Stimulated activated CD8-positive, alpha-beta memory T cell treated with anti-CD3 and anti-CD28 coated beads, Interleukin-12 subunit alpha, Interleukin-12 subunit beta, amount 100 ng/mL, for 1 hour (primary cell): ENCODE data around the gene GFOD1.
"Not testable (repeated sequence)": the region's sequence is repeated elsewhere in the genome, so short reads cannot be mapped to it uniquely, and the experiment has no call there.

Experiments
- DNase-seq: peaks from one replicate; pipeline ENCODE4 v3.0.0-alpha.2; 2020; ENCODE audit warnings: low read depth

GFOD1 gene

DNA sequence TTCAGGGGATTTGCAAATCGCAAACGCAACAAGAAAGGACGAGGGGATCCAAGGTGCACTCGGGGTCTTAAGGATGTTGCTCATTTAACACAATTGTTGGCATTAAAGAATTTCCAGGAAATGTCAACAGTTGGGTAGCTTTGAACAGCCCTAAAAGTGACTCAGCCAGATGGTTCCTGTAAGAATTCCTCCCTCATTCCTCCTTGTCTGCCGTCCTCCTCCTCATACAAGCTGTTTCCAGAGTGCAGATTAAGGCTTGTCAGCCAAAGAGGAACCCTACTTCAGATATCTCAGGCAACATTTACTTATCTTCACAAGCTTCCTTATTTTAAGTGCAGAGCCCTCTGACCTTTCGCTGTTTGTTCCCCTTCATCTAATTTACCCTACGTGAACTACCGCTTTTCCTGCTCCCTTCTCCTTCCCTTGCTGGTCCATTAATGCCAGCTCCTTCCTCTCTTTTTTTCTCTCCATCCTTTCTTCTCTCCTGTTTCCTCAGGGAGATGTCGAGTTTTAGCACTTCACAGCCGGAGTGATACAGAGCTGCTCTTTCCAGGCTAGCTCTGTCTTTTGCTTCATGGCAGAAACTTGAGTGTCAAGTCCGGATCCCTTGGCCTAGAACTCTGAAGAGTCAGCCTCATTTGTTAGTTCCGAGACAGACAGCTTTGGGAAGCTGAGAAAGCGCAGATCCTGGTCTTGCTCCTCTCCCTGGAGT, 132.9 kb downstream of the GFOD1 start:
- DNase-seq, result no peak

DNA sequence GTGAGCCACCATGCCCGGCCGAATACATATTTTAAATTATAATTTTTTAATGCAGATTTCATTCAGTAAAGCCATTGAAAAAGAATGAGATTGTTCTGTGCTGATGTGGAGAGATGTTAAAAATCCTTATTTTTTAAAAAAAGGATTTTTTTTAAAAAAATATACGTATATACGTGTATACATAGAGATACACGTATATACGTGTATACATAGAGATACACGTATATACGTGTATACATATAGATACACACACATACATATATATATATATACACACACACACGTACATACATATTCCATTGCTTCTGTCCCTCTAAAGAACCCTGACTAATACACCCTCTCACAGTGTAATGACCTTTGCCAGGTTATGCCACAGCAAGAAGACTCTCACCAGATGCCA, 135.2 kb downstream of the GFOD1 start:
- no peak for DNase-seq

- DNase-seq, result no peak
Measured at GRCh38 chr6:13351271-13351670, 136.1 kb downstream of the GFOD1 start.

DNA sequence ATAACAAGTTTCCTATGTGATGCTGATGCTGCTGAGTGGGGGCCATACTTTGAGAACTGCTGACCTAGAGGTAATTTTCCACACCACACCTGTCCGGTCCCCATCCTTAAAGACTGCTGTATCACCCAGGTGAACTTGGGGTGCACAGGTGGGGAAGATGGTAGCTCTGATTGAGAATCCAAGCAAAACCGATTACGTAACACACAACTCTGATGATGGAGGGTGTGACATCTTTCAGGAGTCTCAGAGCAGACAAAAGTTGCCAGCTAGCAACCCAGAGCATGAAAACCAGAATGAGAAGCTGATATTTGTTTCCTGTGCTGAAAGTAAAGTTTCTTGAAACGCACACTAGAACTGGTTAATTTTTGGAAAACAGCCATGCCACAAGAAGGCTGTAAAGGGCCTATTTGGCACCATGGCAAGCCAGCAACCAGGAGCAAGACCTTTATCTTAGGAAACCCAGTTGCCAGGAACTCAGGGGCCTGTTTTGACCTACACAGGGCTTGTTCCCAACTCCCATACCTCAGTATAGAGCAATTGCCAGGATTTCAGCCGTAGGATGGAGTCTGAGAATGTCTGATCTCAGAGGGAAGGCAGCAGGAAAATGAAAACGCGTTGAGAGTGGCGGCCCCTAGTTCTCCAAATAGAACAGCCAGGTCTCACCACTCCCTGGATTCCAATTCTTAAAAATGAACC, 137.4 kb downstream of the GFOD1 start:
- DNase-seq, result no peak

DNA sequence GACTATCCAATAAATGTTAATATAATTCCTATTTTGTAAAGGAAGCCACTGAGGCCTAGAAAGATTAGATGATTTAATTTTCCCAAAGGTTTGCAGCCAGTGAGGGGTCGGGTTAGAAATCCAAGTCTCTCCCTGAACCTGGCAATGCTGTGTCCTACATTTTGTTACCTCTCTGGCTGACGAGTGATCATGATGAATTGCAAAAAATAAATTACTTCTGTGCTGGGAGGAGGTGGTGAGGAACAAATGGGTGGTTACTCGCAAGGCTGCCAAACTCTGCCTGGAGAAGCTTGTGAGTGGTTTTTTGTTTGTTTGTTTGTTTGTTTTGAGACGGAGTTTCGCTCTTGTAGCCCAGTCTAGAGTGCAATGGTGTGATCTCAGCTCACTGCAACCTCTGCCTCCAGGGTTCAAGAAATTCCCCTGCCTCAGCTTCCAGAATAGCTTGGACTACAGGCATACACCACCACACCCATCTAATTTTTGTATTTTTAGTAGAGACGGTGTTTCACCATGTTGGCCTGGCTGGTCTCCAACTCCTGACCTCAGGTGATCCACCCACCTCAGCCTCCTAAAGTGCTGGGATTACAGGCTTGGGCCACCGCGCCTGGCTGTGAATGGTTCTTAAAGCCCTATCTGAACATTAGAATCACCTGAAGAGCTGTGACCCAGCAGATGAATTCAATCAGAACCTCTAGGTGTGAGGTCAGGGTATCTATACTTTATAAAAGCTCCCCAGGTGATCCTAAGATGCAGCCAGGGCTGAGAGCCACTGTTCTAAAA, 138.9 kb downstream of the GFOD1 start:
- no peak for DNase-seq

DNA sequence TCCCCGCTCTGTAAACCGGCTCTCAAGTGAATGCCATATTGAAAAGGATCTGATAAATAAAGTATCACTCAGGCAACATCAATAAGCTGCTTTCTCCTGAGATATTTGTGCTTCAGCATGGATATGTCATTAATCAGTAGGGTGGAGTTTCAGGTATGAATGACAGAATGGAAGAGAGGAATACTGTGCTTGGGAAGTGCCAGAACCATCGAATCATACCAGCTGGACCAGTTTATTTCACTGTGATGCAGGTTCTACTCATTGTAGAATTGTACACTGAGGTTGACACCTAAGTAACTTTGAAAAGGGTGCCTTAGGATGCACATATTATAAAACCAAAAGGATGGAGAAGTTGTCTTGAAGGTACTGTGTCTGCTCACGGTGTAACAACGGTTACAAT, 141.2 kb downstream of the GFOD1 start:
- no peak for DNase-seq

GRCh38 chr6:13342414-13343019, 144.9 kb downstream of the GFOD1 start:
- no peak for DNase-seq

DNA sequence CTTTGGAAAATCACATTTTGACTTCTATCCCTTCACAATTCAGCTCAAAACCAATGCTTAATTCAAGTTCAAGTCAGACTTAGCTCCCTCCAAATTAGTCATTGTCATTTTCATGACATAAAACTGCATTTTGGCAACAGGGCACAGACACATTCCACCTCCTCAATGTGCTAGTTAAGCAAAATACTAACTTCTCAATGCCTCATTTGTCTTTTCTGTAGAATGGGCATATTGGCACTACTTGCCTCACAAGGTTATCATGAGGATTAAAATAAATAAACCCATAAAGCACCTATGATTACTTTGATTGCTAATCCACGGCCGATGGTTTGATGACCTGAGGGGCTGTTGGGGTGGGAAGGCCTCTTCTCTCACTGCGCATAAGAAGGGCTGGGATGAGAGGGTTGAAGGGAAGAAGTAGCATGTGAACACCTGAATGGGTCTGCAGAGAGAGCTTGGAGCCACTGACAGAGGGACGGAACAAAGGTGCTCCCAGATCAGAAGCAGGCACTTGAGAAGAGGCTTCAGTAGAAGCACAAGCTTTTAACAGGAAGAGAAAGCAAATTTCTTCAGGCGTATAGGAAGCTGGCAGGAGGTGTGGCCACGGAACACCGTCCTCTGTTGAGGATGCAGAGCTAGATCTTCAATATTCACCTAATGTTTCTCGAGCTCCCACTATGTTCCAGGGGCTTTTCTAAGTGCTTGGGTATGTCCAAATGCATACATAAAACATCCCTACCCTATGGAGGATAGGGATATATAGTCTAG, 147.4 kb downstream of the GFOD1 start:
- DNase-seq, result no peak

GRCh38 chr6:13338038-13338437, 149.4 kb downstream of the GFOD1 start:
- no peak for DNase-seq

GRCh38 chr6:13336553-13336952, 150.8 kb downstream of the GFOD1 start:
- DNase-seq, result peak; percentile 67

DNA sequence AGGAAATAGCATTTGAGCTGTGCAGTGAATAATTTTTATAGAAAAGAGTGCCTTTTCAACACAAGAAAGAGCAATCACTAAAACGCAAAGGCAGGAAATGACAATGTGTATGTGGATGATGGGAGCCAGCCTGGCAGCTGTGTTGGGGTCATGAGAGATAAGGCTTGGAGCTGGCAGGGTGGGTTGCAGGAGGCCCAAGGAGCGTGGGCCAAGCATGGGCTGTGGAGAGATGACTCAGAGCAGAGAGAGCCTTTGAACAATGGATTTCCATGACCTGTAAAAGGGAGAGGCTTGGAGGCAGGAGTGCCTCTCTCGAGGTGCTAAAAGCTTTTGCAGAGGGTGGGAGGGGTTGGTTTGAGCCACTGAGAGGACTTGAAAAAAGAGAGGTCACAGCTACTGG, 152.4 kb downstream of the GFOD1 start:
- no peak for DNase-seq

GRCh38 chr6:13332349-13332706, 155.1 kb downstream of the GFOD1 start:
- DNase-seq, result no peak

GRCh38 chr6:13331516-13332348, 155.7 kb downstream of the GFOD1 start:
- no peak for DNase-seq

GRCh38 chr6:13328875-13329183, 158.6 kb downstream of the GFOD1 start:
- DNase-seq, result no peak

GRCh38 chr6:13328076-13328874, 159.1 kb downstream of the GFOD1 start, which contains the start of gene TBC1D7:
Gene TBC1D7 (minus strand): TSS chr6:13328537. CDS start chr6:13326898, 1,639 bp downstream.
- DNase-seq, result peak; percentile 86

DNA sequence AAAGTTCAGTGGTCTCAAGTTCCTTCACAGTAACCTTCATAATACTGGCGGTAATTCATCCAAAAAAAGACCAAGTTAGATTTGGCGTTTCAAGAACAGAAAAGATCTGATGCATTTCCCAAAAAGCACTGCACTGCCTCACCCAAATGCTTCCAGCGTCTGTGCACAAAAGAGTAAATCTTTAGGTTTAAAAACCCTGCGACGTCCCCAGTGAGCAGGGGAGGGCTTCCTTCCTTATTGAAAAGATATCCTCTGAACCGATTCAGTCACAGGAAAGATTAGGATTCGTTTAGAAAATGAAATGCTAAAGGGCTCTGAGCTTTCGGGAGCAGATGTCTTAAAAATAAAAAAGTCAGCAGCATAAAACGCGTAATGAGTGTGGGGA, 159.7 kb downstream of the GFOD1 start:
- no peak for DNase-seq

- not testable (repeated sequence) for DNase-seq
Measured at GRCh38 chr6:13326031-13326586, 161.3 kb downstream of the GFOD1 start.

- no peak for DNase-seq
Measured at GRCh38 chr6:13319891-13320564, 167.4 kb downstream of the GFOD1 start.

- DNase-seq, result no peak
Measured at GRCh38 chr6:13318821-13319220, 168.6 kb downstream of the GFOD1 start.
